H9 (cell line): ENCODE data around the gene NPAS2. TPM values are rescaled to one million over a fixed set of nuclear protein-coding genes. Genes with fewer than 3 reads are reported as not detected.
A peak's percentile ranks its signal among the peaks of the same experiment; 100 is the strongest.

ENCODE experiments used
- DNase-seq: peaks from one replicate; pipeline ENCODE4 v3.0.0-alpha.2; 2017
- H2AFZ ChIP-seq: one replicate; pipeline ENCODE4 v1.6.1; 2013; ENCODE audit warnings: mild to moderate bottlenecking, low read length, control low read depth, moderate library complexity
- H2AK5ac ChIP-seq: 2 replicates; pipeline ENCODE4 v1.6.1; 2013; ENCODE audit warnings: low read length, control low read depth, mixed read lengths; ENCODE audit not compliant: insufficient read length
- H2BK120ac ChIP-seq: one replicate; pipeline ENCODE4 v1.6.1; 2013; ENCODE audit warnings: low read depth, mild to moderate bottlenecking, low read length, control low read depth, inconsistent platforms; ENCODE audit not compliant: poor library complexity, severe bottlenecking
- H2BK12ac ChIP-seq: 2 replicates; pipeline ENCODE4 v1.6.1; 2013; ENCODE audit warnings: low read length, control low read depth, mixed read lengths, low read depth; ENCODE audit not compliant: insufficient read length
- H2BK15ac ChIP-seq: 2 replicates; pipeline ENCODE4 v1.6.1; 2013; ENCODE audit warnings: low read depth, low read length, control low read depth
- H2BK20ac ChIP-seq: one replicate; pipeline ENCODE4 v1.6.1; 2013; ENCODE audit warnings: low read depth, mild to moderate bottlenecking, low read length, control low read depth, inconsistent platforms; ENCODE audit not compliant: poor library complexity, severe bottlenecking
- H2BK5ac ChIP-seq: 2 replicates; pipeline ENCODE4 v1.6.1; 2013; ENCODE audit warnings: low read length, control low read depth, mixed read lengths; ENCODE audit not compliant: insufficient read length
- H3K14ac ChIP-seq: 2 replicates; pipeline ENCODE4 v1.6.1; 2013; ENCODE audit warnings: low read length, control low read depth; ENCODE audit not compliant: insufficient read depth
- H3K18ac ChIP-seq: 2 replicates; pipeline ENCODE4 v1.6.1; 2013; ENCODE audit warnings: low read depth, mild to moderate bottlenecking, mixed read lengths, low read length, control low read depth; ENCODE audit not compliant: insufficient read length
- H3K23ac ChIP-seq: 2 replicates; pipeline ENCODE4 v1.6.1; 2013; ENCODE audit warnings: low read length, control low read depth, mixed read lengths, low read depth; ENCODE audit not compliant: insufficient read length
- H3K23me2 ChIP-seq: 2 replicates; pipeline ENCODE4 v1.6.1; 2013; ENCODE audit warnings: low read depth, mild to moderate bottlenecking, mixed read lengths, low read length, control low read depth; ENCODE audit not compliant: insufficient read length, poor library complexity, severe bottlenecking
- H3K27ac ChIP-seq: 2 replicates; pipeline ENCODE4 v1.5.1; 2013; ENCODE audit warnings: low read length, control low read depth, mixed read lengths, low read depth; ENCODE audit not compliant: insufficient read length
- H3K27me3 ChIP-seq: 2 replicates; pipeline ENCODE4 v1.6.1; 2013; ENCODE audit warnings: low read length, control low read depth, inconsistent platforms; ENCODE audit not compliant: insufficient read depth
- H3K4ac ChIP-seq: 2 replicates; pipeline ENCODE4 v1.6.1; 2013; ENCODE audit warnings: low read depth, mild to moderate bottlenecking, control low read depth, inconsistent platforms, low read length, moderate library complexity
- H3K4me1 ChIP-seq: 2 replicates; pipeline ENCODE4 v1.6.1; 2013; ENCODE audit warnings: low read length, control low read depth, inconsistent platforms; ENCODE audit not compliant: insufficient read depth
- H3K4me2 ChIP-seq: 2 replicates; pipeline ENCODE4 v1.6.1; 2013; ENCODE audit warnings: low read length, control low read depth, mixed read lengths; ENCODE audit not compliant: insufficient read length, insufficient read depth
- H3K56ac ChIP-seq: 2 replicates; pipeline ENCODE4 v1.6.1; 2013; ENCODE audit warnings: low read depth, mild to moderate bottlenecking, mixed read lengths, low read length, control low read depth; ENCODE audit not compliant: insufficient read length
- H3K79me1 ChIP-seq: 2 replicates; pipeline ENCODE4 v1.6.1; 2013; ENCODE audit warnings: low read depth, mild to moderate bottlenecking, moderate library complexity, low read length, control low read depth, inconsistent platforms; ENCODE audit not compliant: insufficient read depth, poor library complexity, severe bottlenecking
- H3K79me2 ChIP-seq: 2 replicates; pipeline ENCODE4 v1.6.1; 2013; ENCODE audit warnings: low read length, control low read depth, inconsistent platforms; ENCODE audit not compliant: insufficient read depth
- H3K9ac ChIP-seq: 2 replicates; pipeline ENCODE4 v1.6.1; 2013; ENCODE audit warnings: low read length, control low read depth, mixed read lengths; ENCODE audit not compliant: insufficient read length; ENCODE audit errors: extremely low read depth
- H3K9me3 ChIP-seq: one replicate; pipeline ENCODE4 v1.6.1; 2013; ENCODE audit warnings: low read depth, low read length, inconsistent platforms; ENCODE audit not compliant: control insufficient read depth
- H3T11ph ChIP-seq: one replicate; pipeline ENCODE4 v1.6.1; 2013; ENCODE audit warnings: mild to moderate bottlenecking, low read length, control low read depth, inconsistent platforms
- H4K20me1 ChIP-seq: one replicate; pipeline ENCODE4 v1.6.1; 2013; ENCODE audit not compliant: control insufficient read depth, insufficient read length, insufficient read depth
- H4K5ac ChIP-seq: 2 replicates; pipeline ENCODE4 v1.6.1; 2013; ENCODE audit warnings: low read depth, mild to moderate bottlenecking, mixed read lengths, low read length, control low read depth; ENCODE audit not compliant: insufficient read length
- H4K8ac ChIP-seq: replicated peaks from 2 replicates; pipeline ENCODE4 v1.6.1; 2013; ENCODE audit warnings: low read length, control low read depth, mixed read lengths, low read depth; ENCODE audit not compliant: insufficient read length
- H4K91ac ChIP-seq: 2 replicates; pipeline ENCODE4 v1.6.1; 2013; ENCODE audit warnings: low read depth, mild to moderate bottlenecking, moderate library complexity, mixed read lengths, low read length, control low read depth; ENCODE audit not compliant: insufficient read length
- H3K27ac Mint-ChIP-seq, 3 experiments: 2 replicates in 2 of 3; 3 replicates in 1 of 3; pipeline ENCODE4 v1.8.0; 2020 to 2021; ENCODE audit warnings: mixed read lengths in 3 of 3, mild to moderate bottlenecking in 1 of 3, moderate library complexity in 1 of 3
- H3K27me3 Mint-ChIP-seq: 2 replicates; pipeline ENCODE4 v1.8.0; 2021; ENCODE audit warnings: low read depth, mild to moderate bottlenecking, moderate library complexity, mixed read lengths
- H3K36me3 Mint-ChIP-seq, 3 experiments: 2 replicates in 2 of 3; 3 replicates in 1 of 3; pipeline ENCODE4 v1.8.0; 2020 to 2021; ENCODE audit warnings: low read depth in 3 of 3, mixed read lengths in 3 of 3; ENCODE audit not compliant: insufficient read depth in 1 of 3
- H3K4me1 Mint-ChIP-seq, 2 experiments: 2 replicates each; pipeline ENCODE4 v1.8.0; 2020; ENCODE audit warnings: mixed read lengths in 2 of 2
- H3K4me3 Mint-ChIP-seq, 2 experiments: 2 replicates in 1 of 2; 3 replicates in 1 of 2; pipeline ENCODE4 v1.8.0; 2020 to 2021; ENCODE audit warnings: mild to moderate bottlenecking in 2 of 2, mixed read lengths in 2 of 2, moderate library complexity in 1 of 2
- H3K9me3 Mint-ChIP-seq, 2 experiments: 2 replicates in 1 of 2; 3 replicates in 1 of 2; pipeline ENCODE4 v1.8.0; 2020; ENCODE audit warnings: mild to moderate bottlenecking in 2 of 2, mixed read lengths in 2 of 2, moderate library complexity in 1 of 2
- WGBS: extraction: QIAGEN DNeasy Blood & Tissue Kit; methylation state at CpG from one replicate; pipeline ENCODE4 v1.1.7; 2013; ENCODE audit warnings: missing lambda C conversion rate, low lambda C conversion rate, mixed read lengths; ENCODE audit not compliant: insufficient read length; ENCODE audit errors: extremely low coverage; 5-methylcytosine and 5-hydroxymethylcytosine counted together
- total RNA-seq: library from RNA; stranded (reverse); gene quantifications from 2 replicates; pipeline ENCODE4 v1.2.1, GENCODE V29; 2021
- TF ChIP-seq, protein P1 (sequence below): fragments of 200-600 bp; sonication (generic); conservative IDR thresholded peaks from 3 replicates; pipeline ENCODE4 v1.8.0; 2021; ENCODE audit warnings: antibody characterized with exemption, mild to moderate bottlenecking

Gene NPAS2
- total RNA-seq, 1 experiment from 2014 or later, result 1.3 TPM

DNA sequence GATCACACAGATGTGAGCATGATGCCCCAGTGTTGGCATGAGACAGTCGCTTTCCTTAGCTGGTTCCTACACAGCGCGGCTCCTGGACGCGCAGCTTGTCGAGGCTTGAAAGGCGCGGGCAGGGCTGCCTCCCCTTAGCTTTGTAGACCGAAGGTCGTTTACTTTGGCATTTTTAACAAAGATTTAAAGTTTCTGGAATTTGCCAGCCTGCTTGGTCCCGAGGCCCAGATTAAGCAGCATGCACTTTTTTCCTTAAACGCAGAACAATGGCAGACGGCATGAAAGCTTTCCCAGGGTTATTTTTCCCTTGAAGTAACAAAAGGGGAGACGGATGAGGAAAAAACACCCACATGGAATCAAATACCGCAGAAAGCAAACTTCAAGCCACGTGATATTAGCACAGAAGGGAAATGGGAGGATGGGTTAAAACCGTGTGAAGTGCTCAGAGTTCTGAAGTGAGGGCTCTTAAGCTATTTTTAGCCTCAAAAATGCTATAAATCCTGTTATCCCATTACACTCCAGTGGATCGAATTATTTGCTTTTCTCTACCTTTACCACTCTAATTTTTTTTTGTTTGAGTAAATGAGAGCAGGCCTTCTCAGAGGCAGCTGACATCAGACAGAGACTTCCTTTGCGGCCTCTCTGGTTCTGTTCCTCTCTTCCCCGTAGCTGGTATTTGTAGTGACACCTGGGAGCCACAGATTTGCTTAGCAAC lies 55.7 kb downstream of the NPAS2 start:
- Histone ChIP-seq H3K23me2 (no peaks in the 10 kb centered on the region), H3K79me1 (no peaks in the 10 kb centered on the region), H2BK120ac (no peak overlapping the region), H3K27ac (no peak overlapping the region), H3K18ac (no peak overlapping the region), H2BK20ac (peak overlapping the region; percentile 77), H3K79me2 (no peaks in the 10 kb centered on the region), H4K8ac (no peak overlapping the region), H2BK12ac (no peak overlapping the region), H2BK5ac (no peak overlapping the region), H3T11ph (no peak overlapping the region), H3K4me2 (no peak overlapping the region), H3K14ac (no peak overlapping the region), H3K4ac (no peak overlapping the region), H3K27me3 (no peaks in the 10 kb centered on the region), H3K56ac (no peak overlapping the region), H4K20me1 (no peaks in the 10 kb centered on the region), H4K91ac (no peak overlapping the region), H2BK15ac (no peak overlapping the region), H4K5ac (no peak overlapping the region), H3K9ac (no peak overlapping the region), H3K9me3 (no peaks in the 10 kb centered on the region), H2AK5ac (no peak overlapping the region), H2AFZ (no peak overlapping the region), H3K4me1 (peaks cover 3% of the 10 kb centered on the region; the same call in 1 of the 2 replicates), H3K23ac (no peak overlapping the region)
- TF ChIP-seq, protein P1, sequence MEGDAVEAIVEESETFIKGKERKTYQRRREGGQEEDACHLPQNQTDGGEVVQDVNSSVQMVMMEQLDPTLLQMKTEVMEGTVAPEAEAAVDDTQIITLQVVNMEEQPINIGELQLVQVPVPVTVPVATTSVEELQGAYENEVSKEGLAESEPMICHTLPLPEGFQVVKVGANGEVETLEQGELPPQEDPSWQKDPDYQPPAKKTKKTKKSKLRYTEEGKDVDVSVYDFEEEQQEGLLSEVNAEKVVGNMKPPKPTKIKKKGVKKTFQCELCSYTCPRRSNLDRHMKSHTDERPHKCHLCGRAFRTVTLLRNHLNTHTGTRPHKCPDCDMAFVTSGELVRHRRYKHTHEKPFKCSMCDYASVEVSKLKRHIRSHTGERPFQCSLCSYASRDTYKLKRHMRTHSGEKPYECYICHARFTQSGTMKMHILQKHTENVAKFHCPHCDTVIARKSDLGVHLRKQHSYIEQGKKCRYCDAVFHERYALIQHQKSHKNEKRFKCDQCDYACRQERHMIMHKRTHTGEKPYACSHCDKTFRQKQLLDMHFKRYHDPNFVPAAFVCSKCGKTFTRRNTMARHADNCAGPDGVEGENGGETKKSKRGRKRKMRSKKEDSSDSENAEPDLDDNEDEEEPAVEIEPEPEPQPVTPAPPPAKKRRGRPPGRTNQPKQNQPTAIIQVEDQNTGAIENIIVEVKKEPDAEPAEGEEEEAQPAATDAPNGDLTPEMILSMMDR, result no peak
- peaks cover 14 to 22% of the 10 kb centered on the region in 2 experiments for H3K4me1 Mint-ChIP-seq
- H3K9me3 Mint-ChIP-seq, result no peaks in the 10 kb centered on the region
- H3K36me3 Mint-ChIP-seq, result no peaks in the 10 kb centered on the region; a peak in 1 of 7 replicates
- no peak for DNase-seq
- no CpG with 5 or more reads among the region's 20 CpGs for WGBS
- H3K27ac Mint-ChIP-seq, result peak overlapping the region in 1 of 3 experiments; percentile 32; a peak in 1 of 7 replicates
- H3K27me3 Mint-ChIP-seq, result no peaks in the 10 kb centered on the region
- no peak overlapping the region for H3K4me3 Mint-ChIP-seq
